Measurements from ENCODE around the gene FRY.
A peak's percentile ranks its signal among the peaks of the same experiment; 100 is the strongest.

Gene FRY

GRCh38 chr13:32017474-32017873 lies 14.1 kb upstream of the FRY start:
- no peak for DNase-seq

GRCh38 chr13:32019612-32020233 lies 11.9 kb upstream of the FRY start:
- DNase-seq: peak; percentile 67

GRCh38 chr13:32021785-32022184 lies 9.8 kb upstream of the FRY start:
- DNase-seq: no peak

GRCh38 chr13:32022311-32022710 lies 9.3 kb upstream of the FRY start:
- DNase-seq: no peak

DNA sequence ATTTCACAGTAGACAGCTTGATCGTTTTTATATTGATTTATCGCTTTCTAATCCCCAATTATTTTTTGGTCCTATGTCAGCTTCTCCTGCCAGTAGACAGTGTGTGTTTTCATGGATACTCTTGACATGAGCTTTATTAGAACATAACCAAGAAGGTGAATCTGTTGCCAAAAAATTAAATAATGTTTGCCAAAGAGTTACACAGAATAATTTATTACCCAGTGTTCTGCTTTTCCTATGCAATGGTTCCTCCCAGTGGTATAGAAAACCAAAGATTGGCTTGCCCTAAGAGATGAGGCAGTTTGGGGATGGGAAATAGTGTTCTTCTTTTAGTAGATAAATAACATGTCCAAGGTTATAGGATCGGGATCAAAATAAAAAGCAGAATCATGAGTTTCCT lies 8.5 kb upstream of the FRY start:
- DNase-seq: no peak

- DNase-seq: no peak
Observed at GRCh38 chr13:32023698-32024097, 7.9 kb upstream of the FRY start.

GRCh38 chr13:32024750-32025149 lies 6.8 kb upstream of the FRY start:
- no peak for DNase-seq

DNA sequence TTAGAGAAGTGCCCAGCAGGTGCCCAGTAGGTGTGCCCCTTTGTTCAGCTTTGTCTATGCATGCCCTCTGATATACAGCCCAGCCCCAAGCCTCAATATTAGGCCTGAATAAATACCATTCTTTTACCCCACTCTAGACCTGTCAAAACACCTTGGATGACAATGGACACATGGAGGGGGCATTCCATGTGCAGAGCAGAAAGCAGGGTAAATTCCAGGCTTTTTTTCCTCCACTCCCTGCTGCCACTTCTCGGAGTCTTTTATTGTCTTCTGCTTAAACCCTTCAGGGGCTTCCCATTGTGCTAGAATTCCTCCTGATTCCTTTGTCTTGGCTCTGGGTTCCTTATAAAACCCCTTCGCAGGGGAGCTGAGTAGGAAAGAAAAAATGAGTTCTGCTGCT lies 5.8 kb upstream of the FRY start:
- no peak for DNase-seq

- DNase-seq: no peak
Observed at GRCh38 chr13:32026623-32027022, 5.0 kb upstream of the FRY start.

GRCh38 chr13:32028711-32029110 lies 2.9 kb upstream of the FRY start:
- peak; percentile 63 for DNase-seq

DNA sequence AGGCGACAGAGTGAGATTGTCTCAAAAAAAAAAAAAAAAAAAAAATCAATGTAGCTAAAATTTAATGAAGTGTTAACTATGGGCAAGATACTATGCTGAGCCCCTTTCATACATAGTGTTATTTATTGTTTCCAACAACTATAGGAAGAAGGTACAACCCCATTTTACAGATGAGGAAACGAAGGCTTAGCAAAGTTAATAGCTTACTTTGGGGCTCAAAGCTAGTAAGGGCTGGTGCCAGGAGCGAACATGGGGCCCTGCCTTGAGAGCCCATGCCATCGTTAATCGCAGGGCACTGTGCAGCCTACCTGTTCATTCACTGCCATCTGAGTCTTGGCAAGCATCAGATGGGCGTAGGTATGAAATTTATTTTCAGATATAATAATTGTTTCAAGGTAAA lies 1.9 kb upstream of the FRY start:
- DNase-seq: no peak

GRCh38 chr13:32031815-32032370 lies 319 bp downstream of the FRY start:
- peak; percentile 35 for DNase-seq

- DNase-seq: no peak
Observed at GRCh38 chr13:32032759-32033158, 1.2 kb downstream of the FRY start.

- DNase-seq: no peak
Observed at GRCh38 chr13:32033744-32034143, 2.2 kb downstream of the FRY start.

- no peak for DNase-seq
Observed at GRCh38 chr13:32035716-32036115, 4.1 kb downstream of the FRY start.

- DNase-seq: no peak
Observed at GRCh38 chr13:32036126-32036695, 4.6 kb downstream of the FRY start.

GRCh38 chr13:32036757-32037156 lies 5.2 kb downstream of the FRY start:
- DNase-seq: peak; percentile 22

DNA sequence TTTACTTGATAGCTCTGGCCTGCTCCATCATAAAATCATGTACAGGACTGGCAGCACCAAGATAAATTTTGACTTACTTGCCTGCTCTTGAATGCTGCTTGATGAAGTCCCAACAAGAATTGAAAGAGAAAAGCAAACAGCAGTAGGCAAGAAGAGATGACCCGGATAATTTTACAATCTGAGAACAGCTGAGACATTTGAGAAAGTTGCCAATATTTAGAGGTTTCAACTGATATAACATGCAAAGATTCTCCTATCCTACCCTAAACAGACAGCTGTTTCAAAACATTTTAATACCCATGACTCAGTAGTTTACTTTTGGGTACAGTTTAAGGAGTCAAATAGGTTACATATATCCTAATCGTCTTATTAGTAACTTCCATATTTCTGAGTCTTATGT lies 5.9 kb downstream of the FRY start:
- DNase-seq: no peak

DNA sequence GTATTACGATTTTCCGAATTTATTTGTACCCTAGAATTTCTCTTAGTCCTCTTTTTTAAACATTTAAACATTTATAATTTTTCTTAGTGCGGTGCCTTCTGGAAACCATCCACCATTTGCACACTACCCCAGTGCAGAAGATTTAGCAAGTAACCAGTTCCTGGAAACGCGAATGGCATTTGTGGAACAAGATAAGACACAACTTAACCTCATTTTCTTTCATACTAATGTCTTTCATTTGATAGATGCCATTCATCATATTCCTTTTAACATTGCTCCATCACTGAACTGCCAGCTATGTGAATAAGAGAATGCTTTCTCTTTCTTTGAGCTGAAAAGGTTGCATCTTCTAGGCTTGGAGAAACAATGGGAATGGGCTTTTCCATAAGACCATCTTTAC lies 6.8 kb downstream of the FRY start:
- no peak for DNase-seq

DNA sequence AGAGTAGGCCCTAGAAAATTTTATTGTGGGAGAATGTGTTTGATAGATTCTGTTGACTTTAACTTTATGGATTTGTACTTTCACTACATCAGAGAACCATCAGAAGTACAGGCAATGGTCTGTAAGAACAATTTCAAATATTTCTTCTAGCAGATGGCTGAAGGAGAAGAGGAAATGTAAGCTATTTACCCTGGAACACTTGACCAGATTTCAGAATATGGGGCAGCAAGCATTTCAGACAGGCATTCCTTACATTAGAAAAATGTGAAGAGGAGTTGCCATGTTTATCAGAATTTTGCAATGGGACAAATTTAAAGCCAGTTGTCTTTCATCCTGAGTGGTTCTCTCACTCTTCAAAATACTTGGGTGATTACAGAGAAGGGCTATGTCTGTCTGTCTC lies 7.5 kb downstream of the FRY start:
- DNase-seq: no peak

DNA sequence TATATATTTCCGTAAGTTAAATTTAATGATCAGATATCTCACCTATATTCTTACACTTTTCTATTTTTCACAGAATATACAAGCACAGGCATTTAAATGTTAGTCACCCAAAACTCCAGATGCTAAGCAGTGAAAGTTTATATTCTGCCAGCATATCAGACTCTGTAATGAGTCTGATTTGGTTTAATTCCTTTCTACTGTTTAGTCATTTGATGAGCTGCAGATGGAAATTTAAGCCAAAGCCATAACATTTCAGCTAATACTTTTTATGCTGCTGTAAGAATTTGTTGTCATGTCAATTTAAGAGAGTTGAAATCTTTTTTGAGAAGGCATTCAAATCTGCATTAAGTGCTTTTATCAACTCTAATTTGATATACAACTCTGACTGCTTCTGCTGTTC lies 8.0 kb downstream of the FRY start:
- DNase-seq: no peak

- DNase-seq: no peak
Observed at GRCh38 chr13:32040052-32040642, 8.6 kb downstream of the FRY start.

GRCh38 chr13:32040689-32041088 lies 9.1 kb downstream of the FRY start:
- no peak for DNase-seq

- no peak for DNase-seq
Observed at GRCh38 chr13:32041429-32041828, 9.9 kb downstream of the FRY start.

DNA sequence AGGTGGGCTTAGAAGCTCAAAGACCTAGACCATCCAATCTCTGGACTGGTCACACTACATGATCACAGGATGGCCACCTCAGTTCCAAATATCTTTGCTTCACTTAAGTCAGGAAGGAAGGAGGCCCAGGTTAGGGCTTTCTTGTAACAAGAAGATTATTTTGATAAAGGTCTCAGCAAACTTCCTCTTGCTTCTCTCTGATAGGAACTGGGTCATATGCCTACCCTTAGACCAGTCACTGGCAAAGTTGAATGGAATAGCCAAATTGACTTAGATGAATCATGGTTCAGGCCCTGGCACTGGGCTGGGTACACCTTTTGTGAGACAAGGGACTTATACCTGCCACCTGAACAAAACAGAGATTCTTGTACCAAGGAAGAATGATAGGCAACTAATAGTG lies 11.0 kb downstream of the FRY start:
- DNase-seq: no peak

All from NCI-H1092 treated with DMSO at 0.1 percent for 48 hours (cell line).